Activated naive CD8-positive, alpha-beta T cell treated with anti-CD3 and anti-CD28 coated beads for 36 hours (primary cell): ENCODE results near the gene RMP24.
"Not testable (repeated sequence)": the region's sequence is repeated elsewhere in the genome, so short reads cannot be mapped to it uniquely, and the experiment has no call there.

Experiments used
- DNase-seq: peaks from one replicate; pipeline ENCODE4 v3.0.0; 2021
- H3K27ac Mint-ChIP-seq: one replicate; pipeline ENCODE4 v1.8.0; 2022; ENCODE audit warnings: mild to moderate bottlenecking, moderate library complexity, mixed read lengths
- H3K27me3 Mint-ChIP-seq: one replicate; pipeline ENCODE4 v1.8.0; 2022; ENCODE audit warnings: mild to moderate bottlenecking, mixed read lengths
- H3K36me3 Mint-ChIP-seq: one replicate; pipeline ENCODE4 v1.8.0; 2021; ENCODE audit warnings: mild to moderate bottlenecking, mixed read lengths
- H3K4me1 Mint-ChIP-seq: one replicate; pipeline ENCODE4 v1.8.0; 2021; ENCODE audit warnings: mixed read lengths
- H3K4me3 Mint-ChIP-seq: one replicate; pipeline ENCODE4 v1.8.0; 2022; ENCODE audit warnings: mild to moderate bottlenecking, moderate library complexity, mixed read lengths
- H3K9me3 Mint-ChIP-seq: one replicate; pipeline ENCODE4 v1.8.0; 2022; ENCODE audit warnings: mixed read lengths

RMP24 gene

GRCh38 chr18:35983818-35984217 is 11.3 kb downstream of the RMP24 start:
- no peak overlapping the region for H3K27ac Mint-ChIP-seq
- DNase-seq = no peak
- H3K4me3 Mint-ChIP-seq = no peak overlapping the region
- no peaks in the 10 kb centered on the region for H3K27me3 Mint-ChIP-seq
- no peaks in the 10 kb centered on the region for H3K4me1 Mint-ChIP-seq
- H3K36me3 Mint-ChIP-seq = peaks cover 32% of the 10 kb centered on the region
- peaks cover 3% of the 10 kb centered on the region for H3K9me3 Mint-ChIP-seq

- Mint-ChIP-seq H3K36me3 (peaks cover 5% of the 10 kb centered on the region), H3K4me1 (no peaks in the 10 kb centered on the region), H3K9me3 (no peaks in the 10 kb centered on the region), H3K27ac (no peak overlapping the region), H3K27me3 (no peaks in the 10 kb centered on the region), H3K4me3 (no peak overlapping the region)
- DNase-seq = no peak
Observed at GRCh38 chr18:35991696-35992095, 19.2 kb downstream of the RMP24 start.

- H3K27me3 Mint-ChIP-seq = no peaks in the 10 kb centered on the region
- H3K4me3 Mint-ChIP-seq = no peak overlapping the region
- no peaks in the 10 kb centered on the region for H3K36me3 Mint-ChIP-seq
- H3K4me1 Mint-ChIP-seq = no peaks in the 10 kb centered on the region
- no peaks in the 10 kb centered on the region for H3K9me3 Mint-ChIP-seq
- no peak for DNase-seq
- no peak overlapping the region for H3K27ac Mint-ChIP-seq
Observed at GRCh38 chr18:35993013-35993412, 20.5 kb downstream of the RMP24 start.

- H3K36me3 Mint-ChIP-seq = no peaks in the 10 kb centered on the region
- H3K27ac Mint-ChIP-seq = no peak overlapping the region
- peaks cover 4% of the 10 kb centered on the region for H3K4me1 Mint-ChIP-seq
- H3K27me3 Mint-ChIP-seq = no peaks in the 10 kb centered on the region
- no peak for DNase-seq
- H3K9me3 Mint-ChIP-seq = no peaks in the 10 kb centered on the region
- H3K4me3 Mint-ChIP-seq = no peak overlapping the region
Observed at GRCh38 chr18:35998967-35999366, 26.5 kb downstream of the RMP24 start.

GRCh38 chr18:35999925-36000324 is 27.4 kb downstream of the RMP24 start:
- no peaks in the 10 kb centered on the region for H3K9me3 Mint-ChIP-seq
- H3K4me1 Mint-ChIP-seq = peaks cover 4% of the 10 kb centered on the region
- no peak overlapping the region for H3K27ac Mint-ChIP-seq
- DNase-seq = no peak
- H3K4me3 Mint-ChIP-seq = no peak overlapping the region
- no peaks in the 10 kb centered on the region for H3K36me3 Mint-ChIP-seq
- no peaks in the 10 kb centered on the region for H3K27me3 Mint-ChIP-seq

GRCh38 chr18:36006997-36007396 is 34.5 kb downstream of the RMP24 start:
- Mint-ChIP-seq H3K27me3 (no peaks in the 10 kb centered on the region), H3K9me3 (no peaks in the 10 kb centered on the region)

GRCh38 chr18:36009214-36009613 is 36.7 kb downstream of the RMP24 start:
- Mint-ChIP-seq H3K27me3 (no peaks in the 10 kb centered on the region), H3K4me3 (no peak overlapping the region), H3K4me1 (no peaks in the 10 kb centered on the region), H3K9me3 (no peaks in the 10 kb centered on the region), H3K27ac (no peak overlapping the region), H3K36me3 (peaks cover 1% of the 10 kb centered on the region)
- DNase-seq = no peak

More at GRCh38 chr18:36006997-36007396, 34.5 kb downstream of the RMP24 start:
- no peaks in the 10 kb centered on the region for H3K36me3 Mint-ChIP-seq
- no peaks in the 10 kb centered on the region for H3K4me1 Mint-ChIP-seq
- no peak for DNase-seq
- no peak overlapping the region for H3K27ac Mint-ChIP-seq
- H3K4me3 Mint-ChIP-seq = no peak overlapping the region

- no peak for DNase-seq
- Mint-ChIP-seq H3K27ac (no peak overlapping the region), H3K27me3 (no peaks in the 10 kb centered on the region), H3K36me3 (peaks cover 1% of the 10 kb centered on the region), H3K4me1 (peaks cover 3% of the 10 kb centered on the region), H3K9me3 (no peaks in the 10 kb centered on the region), H3K4me3 (no peak overlapping the region)
Observed at GRCh38 chr18:36012891-36013290, 40.4 kb downstream of the RMP24 start.

- H3K4me3 Mint-ChIP-seq = no peak overlapping the region
- no peaks in the 10 kb centered on the region for H3K27me3 Mint-ChIP-seq
- peaks cover 1% of the 10 kb centered on the region for H3K36me3 Mint-ChIP-seq
- H3K9me3 Mint-ChIP-seq = no peaks in the 10 kb centered on the region
- no peak for DNase-seq
- peaks cover 3% of the 10 kb centered on the region for H3K4me1 Mint-ChIP-seq
- no peak overlapping the region for H3K27ac Mint-ChIP-seq
Observed at GRCh38 chr18:36015629-36016028, 43.1 kb downstream of the RMP24 start.

- H3K27ac Mint-ChIP-seq = no peak overlapping the region
- H3K9me3 Mint-ChIP-seq = no peaks in the 10 kb centered on the region
- no peaks in the 10 kb centered on the region for H3K27me3 Mint-ChIP-seq
- no peak for DNase-seq
- H3K36me3 Mint-ChIP-seq = peaks cover 1% of the 10 kb centered on the region
- peaks cover 3% of the 10 kb centered on the region for H3K4me1 Mint-ChIP-seq
- no peak overlapping the region for H3K4me3 Mint-ChIP-seq
Observed at GRCh38 chr18:36017232-36017631, 44.8 kb downstream of the RMP24 start.

- Mint-ChIP-seq H3K4me3 (no peak overlapping the region), H3K27ac (no peak overlapping the region), H3K36me3 (peaks cover 2% of the 10 kb centered on the region), H3K27me3 (no peaks in the 10 kb centered on the region), H3K4me1 (peaks cover 5% of the 10 kb centered on the region), H3K9me3 (no peaks in the 10 kb centered on the region)
- DNase-seq = no peak
Observed at GRCh38 chr18:36020174-36020711, 47.8 kb downstream of the RMP24 start.

- peaks cover 7% of the 10 kb centered on the region for H3K4me1 Mint-ChIP-seq
- H3K9me3 Mint-ChIP-seq = no peaks in the 10 kb centered on the region
- H3K27ac Mint-ChIP-seq = no peak overlapping the region
- peaks cover 2% of the 10 kb centered on the region for H3K36me3 Mint-ChIP-seq
- H3K4me3 Mint-ChIP-seq = no peak overlapping the region
- H3K27me3 Mint-ChIP-seq = no peaks in the 10 kb centered on the region
- DNase-seq = no peak
Observed at GRCh38 chr18:36023336-36023735, 50.9 kb downstream of the RMP24 start.

- H3K27me3 Mint-ChIP-seq, H3K36me3 Mint-ChIP-seq, H3K4me1 Mint-ChIP-seq, DNase-seq, H3K4me3 Mint-ChIP-seq, H3K27ac Mint-ChIP-seq, H3K9me3 Mint-ChIP-seq: not testable (repeated sequence)
Observed at GRCh38 chr18:36024241-36024640, 51.8 kb downstream of the RMP24 start.

- Mint-ChIP-seq H3K9me3 (no peaks in the 10 kb centered on the region), H3K4me3 (no peak overlapping the region), H3K4me1 (peaks cover 9% of the 10 kb centered on the region), H3K27me3 (no peaks in the 10 kb centered on the region), H3K36me3 (peaks cover 2% of the 10 kb centered on the region), H3K27ac (no peak overlapping the region)
- DNase-seq = no peak
Observed at GRCh38 chr18:36025025-36025424, 52.5 kb downstream of the RMP24 start.

GRCh38 chr18:36028859-36029258 is 56.4 kb downstream of the RMP24 start:
- Mint-ChIP-seq H3K36me3 (peaks cover 8% of the 10 kb centered on the region), H3K4me1 (peaks cover 15% of the 10 kb centered on the region), H3K27me3 (no peaks in the 10 kb centered on the region), H3K4me3 (no peak overlapping the region), H3K27ac (no peak overlapping the region), H3K9me3 (no peaks in the 10 kb centered on the region)
- DNase-seq = no peak
